Islet of Langerhans (tissue), 1 donor: ENCODE measurements around the gene VPS8.
"Not testable (repeated sequence)": the region's sequence is repeated elsewhere in the genome, so short reads cannot be mapped to it uniquely, and the experiment has no call there.

Experiments used
- FAIRE-seq: peaks from one replicate; lab custom pipeline; 2011; peaks lifted over from hg19 to GRCh38; lab: Jason Lieb, UNC

Gene VPS8

DNA sequence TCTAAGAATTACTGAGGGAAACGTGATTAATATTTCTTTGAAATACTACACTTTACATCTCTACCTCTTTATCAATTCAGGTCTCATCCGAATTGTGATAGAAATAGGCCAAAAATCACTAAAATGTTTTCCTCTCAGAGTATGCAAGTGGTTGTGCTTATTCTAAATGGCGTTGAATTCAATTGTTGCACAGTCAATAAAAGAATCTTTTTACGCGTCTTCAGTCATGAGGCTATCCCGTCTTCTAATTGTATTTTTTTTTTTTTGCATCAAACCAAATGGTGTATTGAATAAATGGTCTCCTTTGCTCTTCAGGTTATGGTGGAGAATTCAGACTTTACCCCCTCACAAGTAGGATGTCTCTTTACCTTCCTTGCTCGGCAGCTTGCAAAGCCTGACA is 112.6 kb downstream of the VPS8 start:
- FAIRE-seq = no peak

DNA sequence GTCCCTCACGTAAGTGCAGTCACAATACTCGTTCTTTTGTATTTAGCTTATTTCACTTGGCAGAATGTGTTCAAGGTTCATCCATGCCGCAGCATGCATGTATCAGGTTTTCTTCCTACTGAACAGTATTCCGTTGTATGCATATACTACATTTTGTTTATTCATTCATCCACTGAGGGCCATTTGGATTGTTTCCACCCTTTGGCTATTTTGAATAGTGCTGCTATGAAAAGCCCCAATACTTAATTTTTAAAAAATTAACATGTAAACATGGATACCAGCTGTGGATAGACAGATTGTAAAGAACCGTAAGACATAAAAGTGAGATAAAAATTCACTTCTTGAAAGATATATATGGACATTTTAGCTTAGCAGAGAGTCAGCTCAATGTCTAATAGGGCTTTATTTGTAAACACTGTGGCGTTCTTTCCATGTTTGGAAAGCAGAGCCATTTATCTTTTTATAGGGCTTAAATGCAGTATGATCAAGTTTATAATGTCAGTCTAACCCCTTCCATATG is 115.9 kb downstream of the VPS8 start:
- FAIRE-seq = no peak

DNA sequence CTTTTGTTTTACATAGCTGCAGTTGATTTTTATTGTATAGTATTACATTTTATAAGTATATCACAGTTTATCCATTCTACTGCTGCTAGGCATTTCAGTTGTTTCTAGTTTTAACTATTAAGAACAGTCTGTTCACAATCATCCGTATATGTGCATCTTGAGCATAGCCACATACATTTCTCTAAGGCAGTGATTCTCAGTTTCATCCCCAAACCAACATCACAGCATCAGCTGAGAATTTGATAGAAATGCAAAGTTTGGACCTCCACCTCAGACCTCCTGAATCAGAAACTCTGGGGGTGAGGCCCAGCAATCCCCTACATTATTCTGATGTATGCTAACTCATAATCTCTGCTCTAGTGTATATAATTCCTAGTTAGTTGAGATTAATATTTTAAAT is 120.8 kb downstream of the VPS8 start:
- no peak for FAIRE-seq

- no peak for FAIRE-seq
Observed at GRCh38 chr3:184937611-184938010, 125.6 kb downstream of the VPS8 start.

DNA sequence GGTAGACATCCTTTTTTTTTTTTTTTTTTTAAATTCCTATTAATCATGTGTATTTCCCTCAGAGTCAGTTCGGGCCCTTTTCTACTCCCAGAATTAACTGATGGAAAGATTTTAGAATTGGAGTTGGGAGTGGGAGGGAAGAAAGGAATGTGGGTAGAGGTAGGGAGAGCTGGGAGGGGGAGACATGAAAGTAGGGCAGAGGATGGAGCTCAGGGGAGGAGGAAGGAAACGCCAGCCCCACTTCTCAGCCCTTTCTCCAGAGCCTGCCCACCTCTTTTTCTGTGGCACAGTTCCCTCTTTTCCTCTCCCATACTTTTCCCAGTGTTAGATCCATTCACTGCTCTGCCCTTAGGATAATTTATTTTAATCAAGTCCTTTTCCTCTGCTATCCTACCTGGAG is 129.4 kb downstream of the VPS8 start:
- no peak for FAIRE-seq

GRCh38 chr3:184942735-184943134 is 130.8 kb downstream of the VPS8 start:
- no peak for FAIRE-seq

DNA sequence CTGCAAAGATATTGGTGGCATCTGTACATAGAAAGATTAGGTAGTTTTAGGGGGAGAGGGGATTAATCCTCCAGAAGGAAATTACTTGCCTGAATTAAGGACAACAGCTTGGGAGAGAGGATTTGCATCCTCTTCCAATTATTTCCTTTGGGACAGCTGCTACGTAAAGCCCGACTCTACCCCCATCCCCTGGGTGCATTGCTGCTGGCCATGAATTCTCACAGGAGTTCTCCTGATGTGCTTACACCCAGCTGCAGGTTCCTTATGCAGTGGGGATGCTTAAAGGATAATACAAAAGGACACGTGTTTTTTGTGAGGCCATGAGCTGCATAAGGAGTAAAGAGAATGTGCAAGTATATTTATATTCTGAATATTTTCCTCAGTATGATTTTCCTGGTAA is 132.3 kb downstream of the VPS8 start:
- FAIRE-seq = no peak

DNA sequence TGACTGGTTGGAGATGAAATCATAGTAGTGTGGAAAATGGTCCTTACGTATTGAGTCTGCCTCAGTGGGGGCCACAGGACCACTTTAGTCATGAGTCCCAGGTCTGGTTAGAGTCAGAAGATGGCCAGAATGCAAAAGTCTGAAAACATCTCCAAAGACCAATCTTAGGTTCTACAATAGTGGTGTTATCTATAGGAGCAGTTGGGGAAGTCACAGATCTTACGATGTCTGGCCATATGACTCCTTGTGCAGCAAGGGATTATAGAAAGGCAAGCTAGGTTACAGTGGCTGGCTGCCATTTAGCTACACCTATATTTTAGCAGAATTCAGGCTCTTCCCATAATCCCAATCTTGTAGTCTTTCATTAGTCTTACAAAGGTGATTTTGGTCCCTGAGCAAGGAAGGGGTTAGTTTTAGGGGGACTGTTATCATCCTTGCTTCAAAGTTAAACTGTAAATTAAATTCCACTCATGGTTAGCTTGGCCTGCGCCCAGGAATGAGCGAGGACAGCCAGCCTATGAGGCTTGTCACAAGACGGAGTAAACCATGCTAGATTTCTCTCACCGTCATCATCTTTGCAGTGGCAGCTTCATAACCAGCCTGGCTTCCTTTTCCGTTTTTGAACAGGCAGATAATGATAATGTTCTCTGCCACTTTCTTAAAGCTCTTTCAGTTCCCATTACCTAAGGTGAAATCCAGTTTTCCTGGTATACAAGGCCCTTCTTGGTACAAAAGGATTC is 134.1 kb downstream of the VPS8 start:
- no peak for FAIRE-seq

GRCh38 chr3:184946917-184947316 is 135.0 kb downstream of the VPS8 start:
- no peak for FAIRE-seq

DNA sequence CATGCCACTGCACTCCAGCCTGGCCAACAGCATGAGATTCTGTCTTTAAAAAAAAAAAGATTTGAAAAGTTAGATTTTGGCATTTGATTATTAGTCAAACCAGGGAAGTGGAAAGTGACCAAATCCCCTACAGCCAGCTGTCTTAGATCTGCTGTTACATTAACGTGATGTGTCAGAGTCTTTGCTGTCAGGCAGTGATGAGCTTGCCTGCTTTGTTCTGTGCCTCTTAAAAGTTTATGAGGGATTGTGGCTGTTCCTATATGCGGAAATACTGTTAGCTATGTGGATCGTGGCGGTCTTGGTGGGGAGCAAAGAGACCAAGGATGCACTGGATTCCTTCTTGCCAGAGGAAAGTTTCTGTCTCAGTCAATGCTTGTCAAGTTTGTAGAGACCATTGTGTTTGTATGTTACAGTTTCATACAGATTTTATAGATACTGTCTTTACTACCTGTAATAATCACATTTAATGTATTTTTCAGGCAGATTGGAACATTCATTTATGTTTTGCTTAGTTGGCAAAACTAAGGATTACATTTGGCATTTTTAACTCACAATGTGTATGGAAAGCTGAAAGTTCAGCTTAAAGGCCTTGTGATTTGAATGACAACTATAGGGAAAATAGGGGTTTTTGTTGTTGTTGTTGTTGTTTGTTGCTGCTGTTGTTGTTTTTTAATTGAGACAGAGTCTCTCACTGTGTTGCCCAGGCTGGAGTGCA is 137.4 kb downstream of the VPS8 start:
- FAIRE-seq = no peak

GRCh38 chr3:184950816-184951215 is 138.8 kb downstream of the VPS8 start:
- not testable (repeated sequence) for FAIRE-seq

- FAIRE-seq = no peak
Observed at GRCh38 chr3:184952671-184953070, 140.7 kb downstream of the VPS8 start.

DNA sequence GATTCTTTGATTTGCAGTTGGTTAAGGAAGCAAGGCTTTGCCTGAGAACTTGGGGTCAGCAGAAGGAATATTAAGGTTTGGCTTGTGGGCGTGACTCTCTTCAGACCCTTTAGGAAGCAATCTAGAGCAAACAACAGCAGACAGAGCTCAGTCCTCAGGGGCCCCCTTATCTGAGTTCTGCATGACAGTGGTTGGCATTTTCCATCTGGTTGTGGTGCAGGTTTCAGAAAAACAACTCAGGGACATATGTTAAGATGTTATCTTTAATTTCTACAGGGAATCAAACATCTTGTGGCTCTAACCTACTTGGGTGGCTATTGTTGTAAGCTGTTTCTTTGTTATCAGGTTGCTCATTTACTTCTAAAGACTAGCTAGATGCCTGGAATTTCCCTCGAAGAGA is 141.4 kb downstream of the VPS8 start:
- FAIRE-seq = no peak

DNA sequence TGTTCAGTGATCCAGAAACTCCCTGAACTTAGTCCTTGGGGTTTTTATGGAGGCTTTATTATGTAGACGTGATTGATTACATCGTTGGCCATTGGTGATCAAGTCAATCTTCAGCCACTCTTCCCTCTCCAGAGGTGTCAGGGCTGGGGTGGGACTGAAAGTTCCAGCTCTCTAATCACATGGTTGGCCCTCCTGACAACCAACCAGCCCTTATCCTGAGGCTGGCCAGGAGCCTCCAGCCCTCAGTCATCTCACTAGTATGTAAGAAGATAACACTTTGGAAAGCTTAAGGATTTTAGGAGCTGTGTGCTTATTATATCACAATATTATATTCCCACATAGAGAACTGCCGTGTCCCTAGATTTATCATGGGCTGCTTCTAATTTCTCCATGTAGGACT is 142.3 kb downstream of the VPS8 start:
- no peak for FAIRE-seq

- FAIRE-seq = not testable (repeated sequence)
Observed at GRCh38 chr3:184954851-184955250, 142.9 kb downstream of the VPS8 start.

GRCh38 chr3:184965639-184966430 is 153.9 kb downstream of the VPS8 start:
- FAIRE-seq = no peak

GRCh38 chr3:184968115-184968514 is 156.1 kb downstream of the VPS8 start:
- FAIRE-seq = no peak

DNA sequence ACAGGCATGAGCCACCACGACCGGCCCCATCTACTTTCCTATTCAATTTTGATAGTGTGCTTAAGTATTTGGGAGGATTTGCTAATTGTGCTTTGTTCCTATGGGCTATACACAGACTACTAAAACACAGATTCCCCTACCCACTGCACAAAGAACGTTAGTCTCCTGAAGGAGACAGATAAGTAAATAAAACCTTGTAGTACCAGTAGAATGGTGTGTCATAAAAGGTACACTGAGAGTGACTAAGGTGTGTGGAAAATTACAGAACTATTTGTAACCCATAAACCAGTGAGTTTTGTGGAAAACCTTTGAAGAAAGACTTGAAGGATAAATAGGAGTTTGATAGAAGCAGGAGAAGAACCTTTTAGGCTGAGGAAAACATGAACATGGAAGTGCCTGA is 158.2 kb downstream of the VPS8 start:
- no peak for FAIRE-seq

DNA sequence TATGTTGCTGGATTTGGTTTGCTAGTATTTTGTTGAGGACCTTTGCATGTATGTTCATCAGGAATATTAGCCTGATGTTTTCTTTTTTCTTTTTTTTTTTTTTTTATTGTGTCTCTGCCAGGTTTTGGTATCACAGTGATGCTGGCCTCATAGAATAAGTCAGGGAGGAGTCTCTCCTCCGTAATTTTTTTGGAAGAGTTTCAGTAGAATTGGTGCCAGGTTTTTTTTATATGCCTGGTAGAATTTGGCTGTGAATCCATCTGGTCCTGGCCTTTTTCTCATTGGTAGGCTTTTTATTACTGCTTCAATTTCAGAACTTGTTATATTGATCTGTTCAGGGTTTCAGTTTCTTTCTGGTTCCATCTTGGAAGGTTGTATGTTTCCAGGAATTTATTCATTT is 165.8 kb downstream of the VPS8 start:
- FAIRE-seq = no peak

DNA sequence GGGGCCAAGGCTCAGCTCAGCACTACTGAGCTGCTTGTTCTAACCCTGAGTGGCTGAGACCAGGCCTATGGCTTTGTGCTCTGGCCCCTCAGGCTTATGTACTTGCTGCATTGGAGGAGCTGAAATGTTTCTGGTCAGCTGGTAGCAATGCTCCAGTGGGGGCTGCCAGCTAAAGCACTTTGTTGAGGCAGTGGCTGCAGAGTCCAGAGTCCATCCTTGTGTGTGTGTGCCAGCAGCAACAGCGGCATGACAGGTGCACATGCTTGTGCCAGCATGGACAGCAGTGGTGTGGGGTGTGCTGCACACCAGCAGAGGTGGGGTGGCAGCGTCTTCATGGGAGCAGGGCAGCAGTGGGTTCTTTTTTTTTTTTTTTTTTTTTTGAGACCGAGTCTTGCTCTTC is 169.1 kb downstream of the VPS8 start:
- FAIRE-seq = no peak

DNA sequence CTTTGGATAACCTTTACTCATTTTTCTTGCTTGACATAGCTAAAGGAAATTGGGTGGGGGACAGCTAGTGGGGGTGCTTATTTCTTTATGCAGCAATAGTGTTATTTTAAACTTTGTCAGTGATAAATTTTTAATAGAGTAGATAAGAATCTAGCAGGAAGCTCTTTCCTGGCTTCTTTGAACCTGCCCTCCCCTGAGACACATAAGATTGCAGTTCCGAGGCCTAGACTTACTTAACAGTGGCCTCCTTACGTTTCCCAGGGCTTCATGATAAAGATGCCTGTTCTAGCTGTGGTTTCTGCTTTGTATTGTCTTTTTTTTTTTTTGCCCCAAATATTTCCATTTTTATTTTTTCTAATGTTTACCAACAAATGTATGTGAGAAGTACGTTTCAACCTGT is 170.1 kb downstream of the VPS8 start:
- FAIRE-seq = no peak

DNA sequence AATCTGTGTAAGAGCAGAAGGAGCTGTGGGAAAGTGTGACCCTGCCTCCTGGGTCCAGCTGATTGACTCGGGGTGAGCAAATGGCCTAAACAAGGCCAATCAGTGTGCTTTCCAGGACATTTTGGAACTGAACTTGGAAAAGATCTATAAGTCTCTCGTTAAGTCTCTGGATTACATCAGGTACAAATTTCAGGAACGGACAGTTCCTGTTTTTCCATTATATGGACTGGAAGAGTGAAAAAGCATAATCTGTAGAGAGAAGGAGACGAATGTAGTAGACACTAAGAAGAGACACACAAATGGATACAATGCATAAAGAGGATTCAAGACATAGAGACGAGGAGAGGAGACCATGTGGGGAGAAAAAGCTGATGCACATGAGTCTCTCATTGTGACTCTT is 173.6 kb downstream of the VPS8 start:
- no peak for FAIRE-seq

- no peak for FAIRE-seq
Observed at GRCh38 chr3:184986366-184986889, 174.5 kb downstream of the VPS8 start.
